H9 (cell line): ENCODE measurements around the gene VSIR. TPM values are rescaled to one million over a fixed set of nuclear protein-coding genes. Genes with fewer than 3 reads are reported as not detected.
A peak's percentile ranks its signal among the peaks of the same experiment; 100 is the strongest.

Experiments used
- DNase-seq: peaks from one replicate; pipeline ENCODE4 v3.0.0-alpha.2; 2017
- H2AFZ ChIP-seq: one replicate; pipeline ENCODE4 v1.6.1; 2013; ENCODE audit warnings: mild to moderate bottlenecking, low read length, control low read depth, moderate library complexity
- H2AK5ac ChIP-seq: 2 replicates; pipeline ENCODE4 v1.6.1; 2013; ENCODE audit warnings: low read length, control low read depth, mixed read lengths; ENCODE audit not compliant: insufficient read length
- H2BK120ac ChIP-seq: one replicate; pipeline ENCODE4 v1.6.1; 2013; ENCODE audit warnings: low read depth, mild to moderate bottlenecking, low read length, control low read depth, inconsistent platforms; ENCODE audit not compliant: poor library complexity, severe bottlenecking
- H2BK12ac ChIP-seq: 2 replicates; pipeline ENCODE4 v1.6.1; 2013; ENCODE audit warnings: low read length, control low read depth, mixed read lengths, low read depth; ENCODE audit not compliant: insufficient read length
- H2BK15ac ChIP-seq: 2 replicates; pipeline ENCODE4 v1.6.1; 2013; ENCODE audit warnings: low read depth, low read length, control low read depth
- H2BK20ac ChIP-seq: one replicate; pipeline ENCODE4 v1.6.1; 2013; ENCODE audit warnings: low read depth, mild to moderate bottlenecking, low read length, control low read depth, inconsistent platforms; ENCODE audit not compliant: poor library complexity, severe bottlenecking
- H2BK5ac ChIP-seq: 2 replicates; pipeline ENCODE4 v1.6.1; 2013; ENCODE audit warnings: low read length, control low read depth, mixed read lengths; ENCODE audit not compliant: insufficient read length
- H3K14ac ChIP-seq: 2 replicates; pipeline ENCODE4 v1.6.1; 2013; ENCODE audit warnings: low read length, control low read depth; ENCODE audit not compliant: insufficient read depth
- H3K18ac ChIP-seq: 2 replicates; pipeline ENCODE4 v1.6.1; 2013; ENCODE audit warnings: low read depth, mild to moderate bottlenecking, mixed read lengths, low read length, control low read depth; ENCODE audit not compliant: insufficient read length
- H3K23ac ChIP-seq: 2 replicates; pipeline ENCODE4 v1.6.1; 2013; ENCODE audit warnings: low read length, control low read depth, mixed read lengths, low read depth; ENCODE audit not compliant: insufficient read length
- H3K23me2 ChIP-seq: 2 replicates; pipeline ENCODE4 v1.6.1; 2013; ENCODE audit warnings: low read depth, mild to moderate bottlenecking, mixed read lengths, low read length, control low read depth; ENCODE audit not compliant: insufficient read length, poor library complexity, severe bottlenecking
- H3K27ac ChIP-seq: 2 replicates; pipeline ENCODE4 v1.5.1; 2013; ENCODE audit warnings: low read length, control low read depth, mixed read lengths, low read depth; ENCODE audit not compliant: insufficient read length
- H3K27me3 ChIP-seq: 2 replicates; pipeline ENCODE4 v1.6.1; 2013; ENCODE audit warnings: low read length, control low read depth, inconsistent platforms; ENCODE audit not compliant: insufficient read depth
- H3K4ac ChIP-seq: 2 replicates; pipeline ENCODE4 v1.6.1; 2013; ENCODE audit warnings: low read depth, mild to moderate bottlenecking, control low read depth, inconsistent platforms, low read length, moderate library complexity
- H3K4me1 ChIP-seq: 2 replicates; pipeline ENCODE4 v1.6.1; 2013; ENCODE audit warnings: low read length, control low read depth, inconsistent platforms; ENCODE audit not compliant: insufficient read depth
- H3K4me2 ChIP-seq: 2 replicates; pipeline ENCODE4 v1.6.1; 2013; ENCODE audit warnings: low read length, control low read depth, mixed read lengths; ENCODE audit not compliant: insufficient read length, insufficient read depth
- H3K56ac ChIP-seq: 2 replicates; pipeline ENCODE4 v1.6.1; 2013; ENCODE audit warnings: low read depth, mild to moderate bottlenecking, mixed read lengths, low read length, control low read depth; ENCODE audit not compliant: insufficient read length
- H3K79me1 ChIP-seq: 2 replicates; pipeline ENCODE4 v1.6.1; 2013; ENCODE audit warnings: low read depth, mild to moderate bottlenecking, moderate library complexity, low read length, control low read depth, inconsistent platforms; ENCODE audit not compliant: insufficient read depth, poor library complexity, severe bottlenecking
- H3K79me2 ChIP-seq: 2 replicates; pipeline ENCODE4 v1.6.1; 2013; ENCODE audit warnings: low read length, control low read depth, inconsistent platforms; ENCODE audit not compliant: insufficient read depth
- H3K9ac ChIP-seq: 2 replicates; pipeline ENCODE4 v1.6.1; 2013; ENCODE audit warnings: low read length, control low read depth, mixed read lengths; ENCODE audit not compliant: insufficient read length; ENCODE audit errors: extremely low read depth
- H3K9me3 ChIP-seq: one replicate; pipeline ENCODE4 v1.6.1; 2013; ENCODE audit warnings: low read depth, low read length, inconsistent platforms; ENCODE audit not compliant: control insufficient read depth
- H3T11ph ChIP-seq: one replicate; pipeline ENCODE4 v1.6.1; 2013; ENCODE audit warnings: mild to moderate bottlenecking, low read length, control low read depth, inconsistent platforms
- H4K20me1 ChIP-seq: one replicate; pipeline ENCODE4 v1.6.1; 2013; ENCODE audit not compliant: control insufficient read depth, insufficient read length, insufficient read depth
- H4K5ac ChIP-seq: 2 replicates; pipeline ENCODE4 v1.6.1; 2013; ENCODE audit warnings: low read depth, mild to moderate bottlenecking, mixed read lengths, low read length, control low read depth; ENCODE audit not compliant: insufficient read length
- H4K8ac ChIP-seq: replicated peaks from 2 replicates; pipeline ENCODE4 v1.6.1; 2013; ENCODE audit warnings: low read length, control low read depth, mixed read lengths, low read depth; ENCODE audit not compliant: insufficient read length
- H4K91ac ChIP-seq: 2 replicates; pipeline ENCODE4 v1.6.1; 2013; ENCODE audit warnings: low read depth, mild to moderate bottlenecking, moderate library complexity, mixed read lengths, low read length, control low read depth; ENCODE audit not compliant: insufficient read length
- H3K27ac Mint-ChIP-seq, 3 experiments: 2 replicates in 2 of 3; 3 replicates in 1 of 3; pipeline ENCODE4 v1.8.0; 2020 to 2021; ENCODE audit warnings: mixed read lengths in 3 of 3, mild to moderate bottlenecking in 1 of 3, moderate library complexity in 1 of 3
- H3K27me3 Mint-ChIP-seq: 2 replicates; pipeline ENCODE4 v1.8.0; 2021; ENCODE audit warnings: low read depth, mild to moderate bottlenecking, moderate library complexity, mixed read lengths
- H3K36me3 Mint-ChIP-seq, 3 experiments: 2 replicates in 2 of 3; 3 replicates in 1 of 3; pipeline ENCODE4 v1.8.0; 2020 to 2021; ENCODE audit warnings: low read depth in 3 of 3, mixed read lengths in 3 of 3; ENCODE audit not compliant: insufficient read depth in 1 of 3
- H3K4me1 Mint-ChIP-seq, 2 experiments: 2 replicates each; pipeline ENCODE4 v1.8.0; 2020; ENCODE audit warnings: mixed read lengths in 2 of 2
- H3K4me3 Mint-ChIP-seq, 2 experiments: 2 replicates in 1 of 2; 3 replicates in 1 of 2; pipeline ENCODE4 v1.8.0; 2020 to 2021; ENCODE audit warnings: mild to moderate bottlenecking in 2 of 2, mixed read lengths in 2 of 2, moderate library complexity in 1 of 2
- H3K9me3 Mint-ChIP-seq, 2 experiments: 2 replicates in 1 of 2; 3 replicates in 1 of 2; pipeline ENCODE4 v1.8.0; 2020; ENCODE audit warnings: mild to moderate bottlenecking in 2 of 2, mixed read lengths in 2 of 2, moderate library complexity in 1 of 2
- CTCF ChIP-seq: fragments of 200-600 bp; sonication (generic); conservative IDR thresholded peaks from 3 replicates; pipeline ENCODE4 v1.8.0; 2021; ENCODE audit warnings: antibody characterized with exemption, mild to moderate bottlenecking
- WGBS: extraction: QIAGEN DNeasy Blood & Tissue Kit; methylation state at CpG from one replicate; pipeline ENCODE4 v1.1.7; 2013; ENCODE audit warnings: missing lambda C conversion rate, low lambda C conversion rate, mixed read lengths; ENCODE audit not compliant: insufficient read length; ENCODE audit errors: extremely low coverage; 5-methylcytosine and 5-hydroxymethylcytosine counted together
- total RNA-seq: library from RNA; stranded (reverse); gene quantifications from 2 replicates; pipeline ENCODE4 v1.2.1, GENCODE V29; 2021

VSIR gene
- total RNA-seq, 1 experiment from 2014 or later, result 0.11 TPM

GRCh38 chr10:71722849-71723248 lies 50.5 kb downstream of the VSIR start:
- no peak overlapping the region for H3K18ac ChIP-seq
- peak overlapping the region in 1 of 3 experiments; percentile 57; a peak in 2 of 7 replicates for H3K27ac Mint-ChIP-seq

More at GRCh38 chr10:71722849-71723248, 50.5 kb downstream of the VSIR start:
- H3K36me3 Mint-ChIP-seq, result no peaks in the 10 kb centered on the region; a peak in 1 of 7 replicates
- H3K9me3 Mint-ChIP-seq, result no peaks in the 10 kb centered on the region
- no peaks in the 10 kb centered on the region for H4K20me1 ChIP-seq
- no peak for TF ChIP-seq CTCF
- H2BK5ac ChIP-seq, result no peak overlapping the region
- H3K9me3 ChIP-seq, result no peaks in the 10 kb centered on the region
- no peak overlapping the region for H2AFZ ChIP-seq
- no peak for DNase-seq
- no peak overlapping the region for H3K4me2 ChIP-seq
- no peak overlapping the region for H4K5ac ChIP-seq
- peaks cover 24% of the 10 kb centered on the region for H3K27me3 Mint-ChIP-seq
- H3K4ac ChIP-seq, result no peak overlapping the region
- H4K8ac ChIP-seq, result no peak overlapping the region
- no peak overlapping the region for H3K56ac ChIP-seq
- no CpG with 5 or more reads among the region's 1 CpG for WGBS
- H3K14ac ChIP-seq, result no peak overlapping the region
- H3K79me2 ChIP-seq, result no peaks in the 10 kb centered on the region
- no peak overlapping the region for H2BK12ac ChIP-seq
- no peak overlapping the region for H2BK15ac ChIP-seq
- no peak overlapping the region for H3K23ac ChIP-seq
- no peak overlapping the region for H3K9ac ChIP-seq
- no peak overlapping the region for H2BK20ac ChIP-seq
- H3K23me2 ChIP-seq, result no peaks in the 10 kb centered on the region
- no peaks in the 10 kb centered on the region for H3K4me1 ChIP-seq
- peaks cover 9 to 25% of the 10 kb centered on the region in 2 experiments; a peak in 3 of 4 replicates for H3K4me1 Mint-ChIP-seq
- H3K27me3 ChIP-seq, result no peaks in the 10 kb centered on the region; the same call in 1 of the 2 replicates
- no peak overlapping the region for H3K27ac ChIP-seq
- H3K4me3 Mint-ChIP-seq, result no peak overlapping the region
- H2BK120ac ChIP-seq, result no peak overlapping the region
- H3T11ph ChIP-seq, result no peak overlapping the region
- no peak overlapping the region for H2AK5ac ChIP-seq
- no peak overlapping the region for H4K91ac ChIP-seq
- H3K79me1 ChIP-seq, result no peaks in the 10 kb centered on the region
